ENCODE data around the gene SLC22A7.

GRCh38 chr6:43271944-43272343 is 26.1 kb upstream of the SLC22A7 start:
- TF ChIP-seq USF2 (IDR thresholded peaks at IDR 0.05; ENCODE audit: low read length) = no peak
- TF ChIP-seq, protein P1, sequence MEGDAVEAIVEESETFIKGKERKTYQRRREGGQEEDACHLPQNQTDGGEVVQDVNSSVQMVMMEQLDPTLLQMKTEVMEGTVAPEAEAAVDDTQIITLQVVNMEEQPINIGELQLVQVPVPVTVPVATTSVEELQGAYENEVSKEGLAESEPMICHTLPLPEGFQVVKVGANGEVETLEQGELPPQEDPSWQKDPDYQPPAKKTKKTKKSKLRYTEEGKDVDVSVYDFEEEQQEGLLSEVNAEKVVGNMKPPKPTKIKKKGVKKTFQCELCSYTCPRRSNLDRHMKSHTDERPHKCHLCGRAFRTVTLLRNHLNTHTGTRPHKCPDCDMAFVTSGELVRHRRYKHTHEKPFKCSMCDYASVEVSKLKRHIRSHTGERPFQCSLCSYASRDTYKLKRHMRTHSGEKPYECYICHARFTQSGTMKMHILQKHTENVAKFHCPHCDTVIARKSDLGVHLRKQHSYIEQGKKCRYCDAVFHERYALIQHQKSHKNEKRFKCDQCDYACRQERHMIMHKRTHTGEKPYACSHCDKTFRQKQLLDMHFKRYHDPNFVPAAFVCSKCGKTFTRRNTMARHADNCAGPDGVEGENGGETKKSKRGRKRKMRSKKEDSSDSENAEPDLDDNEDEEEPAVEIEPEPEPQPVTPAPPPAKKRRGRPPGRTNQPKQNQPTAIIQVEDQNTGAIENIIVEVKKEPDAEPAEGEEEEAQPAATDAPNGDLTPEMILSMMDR (IDR thresholded peaks at IDR 0.05; ENCODE audit: control extremely low read depth in 1 of 3, insufficient read depth in 1 of 3, low read depth in 1 of 3, low read length in 3 of 3) = no peak
